Activated naive CD4-positive, alpha-beta T cell treated with anti-CD3 and anti-CD28 coated beads, Interleukin-2, amount 10 ng/mL, durations not matched to agents 7 days and 5 days (primary cell): Measurements from ENCODE around the gene FOXC2.

ENCODE experiments used
- CTCF ChIA-PET: fragments of 350-600 bp; sonication (Branson Sonifier 250); formaldehyde crosslinking; loops from one replicate; lab custom pipeline; 2021; ENCODE audit warnings: antibody characterized with exemption; lab: Charles Lee
- DNase-seq: peaks from one replicate; pipeline ENCODE4 v3.0.0-alpha.2; 2020
- H3K27ac Mint-ChIP-seq: one replicate; pipeline ENCODE4 v1.8.0; 2021; ENCODE audit warnings: mild to moderate bottlenecking, moderate library complexity, mixed read lengths
- H3K27me3 Mint-ChIP-seq: one replicate; pipeline ENCODE4 v1.8.0; 2021; ENCODE audit warnings: mild to moderate bottlenecking, mixed read lengths
- H3K36me3 Mint-ChIP-seq: one replicate; pipeline ENCODE4 v1.8.0; 2021; ENCODE audit warnings: mixed read lengths
- H3K4me1 Mint-ChIP-seq: one replicate; pipeline ENCODE4 v1.8.0; 2021; ENCODE audit warnings: mixed read lengths
- H3K4me3 Mint-ChIP-seq: one replicate; pipeline ENCODE4 v1.8.0; 2021; ENCODE audit warnings: mild to moderate bottlenecking, moderate library complexity, mixed read lengths
- H3K9me3 Mint-ChIP-seq: one replicate; pipeline ENCODE4 v1.8.0; 2021; ENCODE audit warnings: mixed read lengths

The FOXC2 gene

DNA sequence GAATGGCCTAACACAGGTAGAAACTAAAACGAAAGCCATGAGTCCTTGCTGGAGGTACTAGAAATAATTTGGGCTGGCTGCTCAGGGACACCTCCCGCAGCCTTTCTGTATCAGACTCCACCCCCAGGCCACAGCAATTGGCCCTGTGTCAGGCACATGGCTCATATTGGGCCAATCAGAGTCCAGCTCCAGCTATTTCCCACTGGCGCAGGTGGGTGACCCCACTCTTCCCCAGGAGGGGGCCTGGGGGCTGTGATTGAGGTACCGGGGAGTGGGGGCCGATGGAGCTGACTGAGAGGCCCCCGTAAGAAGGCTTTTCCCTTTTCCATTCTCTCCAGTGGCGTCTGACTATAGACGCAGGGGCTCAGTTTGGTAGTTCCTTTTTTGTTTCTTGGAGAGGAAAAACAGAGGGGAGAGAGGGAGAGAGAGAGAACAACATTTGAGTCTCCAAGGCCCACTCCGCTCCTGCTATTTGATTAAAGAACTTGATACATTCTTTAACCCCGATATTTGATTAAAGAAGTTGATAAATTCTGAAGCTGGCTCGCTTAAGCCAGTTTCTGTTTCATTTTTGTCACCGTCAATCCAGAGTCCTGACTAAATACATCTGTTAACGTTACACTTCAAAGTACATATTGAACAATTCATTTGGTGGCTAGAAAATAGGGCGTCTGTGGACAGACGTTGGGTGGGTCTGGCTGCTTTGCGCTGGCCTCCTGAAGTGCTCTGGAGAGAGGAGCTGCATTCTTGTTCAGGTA, 38.0 kb downstream of the FOXC2 start:
- H3K4me3 Mint-ChIP-seq = peak overlapping the region; percentile 62
- H3K27me3 Mint-ChIP-seq = peaks cover 19% of the 10 kb centered on the region
- peak overlapping the region; percentile 62 for H3K27ac Mint-ChIP-seq
- H3K4me1 Mint-ChIP-seq = peaks cover 10% of the 10 kb centered on the region
- CTCF ChIA-PET = interaction anchor here (1.0 to 1.2 kb wide), 2 partner anchors 458 to 473 kb away, joined by 3 to 4 read pairs; no protein-coding TSS in a partner anchor
- DNase-seq = peak; percentile 72
- H3K9me3 Mint-ChIP-seq = no peaks in the 10 kb centered on the region
- no peaks in the 10 kb centered on the region for H3K36me3 Mint-ChIP-seq

DNA sequence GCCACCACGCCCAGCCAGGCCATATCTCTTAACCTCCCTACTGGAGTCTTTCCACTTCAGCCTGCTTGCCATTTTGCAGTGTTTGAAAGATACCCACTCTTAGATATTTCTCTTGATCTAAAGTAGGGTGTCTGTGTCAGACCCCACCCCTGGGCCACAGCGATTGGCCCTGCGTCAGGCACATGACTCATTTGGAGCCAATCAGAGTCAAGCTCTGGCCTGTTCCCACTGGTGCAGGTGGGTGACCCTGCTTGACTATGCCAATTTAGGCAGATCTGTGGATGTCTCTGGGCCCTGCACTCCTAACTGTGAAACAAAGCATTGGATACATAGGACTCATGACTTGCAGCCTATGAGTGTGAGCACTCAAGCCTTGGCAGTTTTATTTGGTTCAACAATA, 39.3 kb downstream of the FOXC2 start:
- CTCF ChIA-PET = interaction anchor here (1.0 kb wide), 1 partner anchor 471 kb away, joined by 3 read pairs; no protein-coding TSS in a partner anchor
- no peak for DNase-seq

DNA sequence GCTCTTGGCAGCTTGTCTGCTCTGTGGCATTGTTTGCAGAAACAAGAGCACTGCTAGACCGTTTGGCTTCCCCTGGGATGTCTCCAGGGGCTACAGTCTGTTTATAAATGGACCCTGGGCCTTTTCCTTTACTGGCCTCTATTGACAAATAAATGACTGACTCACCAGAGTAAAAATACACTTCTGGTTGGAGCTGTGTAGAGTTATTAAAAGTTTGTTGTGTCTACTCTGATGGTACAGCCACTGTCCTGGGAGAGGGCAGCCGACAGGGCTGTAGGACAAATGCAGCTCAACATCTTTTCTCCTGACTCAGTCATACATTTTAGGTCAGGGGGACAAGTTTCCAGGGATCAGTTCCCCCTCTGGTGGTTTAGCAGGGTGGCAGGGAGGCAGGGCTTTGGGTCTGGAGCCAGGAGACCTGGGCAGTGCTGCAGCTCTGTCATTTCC, 41.7 kb downstream of the FOXC2 start:
- Mint-ChIP-seq H3K27ac (no peak overlapping the region), H3K4me3 (no peak overlapping the region), H3K27me3 (peaks cover 12% of the 10 kb centered on the region), H3K9me3 (no peaks in the 10 kb centered on the region), H3K4me1 (peaks cover 10% of the 10 kb centered on the region), H3K36me3 (no peaks in the 10 kb centered on the region)
- CTCF ChIA-PET = no interaction called here
- DNase-seq = no peak

More for the DNA sequence above, 39.3 kb downstream of the FOXC2 start:
- Mint-ChIP-seq H3K4me3 (peak overlapping the region; percentile 13), H3K27ac (no peak overlapping the region), H3K36me3 (no peaks in the 10 kb centered on the region), H3K4me1 (peaks cover 10% of the 10 kb centered on the region), H3K27me3 (peaks cover 19% of the 10 kb centered on the region), H3K9me3 (no peaks in the 10 kb centered on the region)

DNA sequence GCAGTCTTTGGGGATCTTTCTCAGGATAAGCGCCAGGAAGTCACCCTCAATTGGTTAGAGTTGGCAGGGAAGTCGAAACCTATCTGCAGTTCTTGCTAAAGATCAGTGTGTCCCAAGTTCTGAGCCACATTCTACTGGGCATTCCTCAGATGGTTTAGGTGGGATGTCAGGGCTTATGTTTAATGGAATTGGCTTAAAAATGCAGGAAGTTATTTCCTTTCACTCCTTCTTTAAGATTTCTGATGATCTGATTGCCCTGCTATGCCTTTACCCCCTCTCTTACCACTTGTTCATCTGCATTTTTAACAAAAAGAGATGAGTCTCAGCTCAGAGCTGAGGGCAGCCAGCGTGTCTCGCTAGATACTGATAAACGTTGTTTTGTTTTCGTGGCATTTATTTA, 42.5 kb downstream of the FOXC2 start:
- no peaks in the 10 kb centered on the region for H3K36me3 Mint-ChIP-seq
- H3K9me3 Mint-ChIP-seq = no peaks in the 10 kb centered on the region
- H3K4me1 Mint-ChIP-seq = peaks cover 9% of the 10 kb centered on the region
- H3K27ac Mint-ChIP-seq = no peak overlapping the region
- DNase-seq = no peak
- peaks cover 8% of the 10 kb centered on the region for H3K27me3 Mint-ChIP-seq
- CTCF ChIA-PET = no interaction called here
- H3K4me3 Mint-ChIP-seq = no peak overlapping the region

DNA sequence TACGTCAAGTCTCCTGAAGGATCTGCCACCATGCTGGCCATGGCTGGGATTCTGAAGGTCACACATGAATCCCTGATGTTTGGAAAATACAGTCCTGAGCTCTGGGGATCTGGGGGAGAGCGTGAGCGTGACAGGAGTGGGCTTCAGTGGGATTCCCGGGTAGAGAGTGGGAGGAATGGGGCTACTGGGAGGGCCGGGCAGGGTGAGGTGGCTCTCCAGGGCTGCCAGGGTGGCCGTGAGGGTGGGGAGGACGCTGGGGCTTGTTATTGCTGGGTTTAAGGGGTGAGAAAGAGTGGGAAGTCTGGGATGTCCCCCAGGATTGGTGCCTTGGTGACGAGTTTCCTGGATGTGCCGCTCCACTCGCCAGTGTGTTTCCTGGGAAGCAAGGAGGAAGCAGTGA, 43.0 kb downstream of the FOXC2 start:
- H3K27ac Mint-ChIP-seq = no peak overlapping the region
- peaks cover 5% of the 10 kb centered on the region for H3K4me1 Mint-ChIP-seq
- no peak for DNase-seq
- H3K27me3 Mint-ChIP-seq = peaks cover 8% of the 10 kb centered on the region
- no peaks in the 10 kb centered on the region for H3K9me3 Mint-ChIP-seq
- no peaks in the 10 kb centered on the region for H3K36me3 Mint-ChIP-seq
- CTCF ChIA-PET = no interaction called here
- no peak overlapping the region for H3K4me3 Mint-ChIP-seq

DNA sequence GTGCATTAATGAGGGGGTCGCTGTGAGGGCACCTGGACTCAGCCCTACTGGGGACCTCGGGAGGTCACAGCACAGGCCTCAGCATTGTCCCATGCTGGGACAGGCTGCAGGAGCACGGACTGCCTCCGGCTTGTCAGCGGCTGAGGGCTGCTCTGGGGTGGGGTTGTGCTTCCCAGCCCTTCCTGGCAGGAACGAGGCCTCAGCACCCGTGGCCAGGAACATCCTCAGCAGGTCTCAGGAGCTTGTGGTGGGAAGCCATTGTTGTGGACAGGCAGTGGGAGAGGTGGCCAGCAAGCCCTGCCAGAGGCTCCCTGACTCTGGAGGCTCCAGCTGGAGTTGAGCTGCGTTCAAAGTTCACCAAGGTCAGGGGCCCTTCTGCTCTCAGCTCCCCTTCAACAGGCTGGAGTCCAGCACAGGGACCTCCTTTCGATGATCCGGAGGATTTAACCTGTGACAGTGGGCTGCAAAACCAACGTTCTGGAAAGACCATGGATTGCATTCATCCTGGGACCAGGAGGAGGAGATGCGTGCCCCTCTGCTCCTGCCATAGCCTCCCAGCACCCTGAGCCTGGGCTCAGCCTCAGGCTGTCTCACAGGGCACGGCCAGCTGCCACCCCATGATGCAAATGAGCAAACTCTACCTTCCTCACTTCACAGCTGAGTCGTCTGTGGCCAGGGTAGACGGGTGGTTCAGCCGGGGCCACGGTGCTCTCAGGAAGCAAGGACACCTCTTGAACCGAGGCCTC, 44.3 kb downstream of the FOXC2 start:
- no peak for DNase-seq
- Mint-ChIP-seq H3K4me3 (no peak overlapping the region), H3K4me1 (no peaks in the 10 kb centered on the region), H3K27me3 (peaks cover 8% of the 10 kb centered on the region), H3K27ac (no peak overlapping the region), H3K36me3 (no peaks in the 10 kb centered on the region), H3K9me3 (no peaks in the 10 kb centered on the region)
- CTCF ChIA-PET = no interaction called here

DNA sequence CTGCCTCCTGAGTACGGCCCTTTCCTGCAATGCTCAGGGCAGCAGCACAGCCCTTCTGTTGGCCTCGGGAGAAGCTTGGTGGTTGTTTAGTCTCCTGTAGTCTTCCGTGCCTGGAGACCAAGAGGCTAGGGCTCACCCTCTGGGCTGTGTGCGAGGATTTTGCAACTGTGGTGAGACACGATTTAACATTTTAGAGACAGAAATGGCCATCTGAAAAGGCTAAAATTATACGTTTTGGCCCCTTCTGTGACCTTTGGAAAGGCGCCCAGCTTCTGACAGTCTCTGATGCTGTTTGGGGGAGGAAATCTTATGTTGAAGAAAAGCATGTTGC, 44.9 kb downstream of the FOXC2 start:
- no peak overlapping the region for H3K27ac Mint-ChIP-seq
- peaks cover 8% of the 10 kb centered on the region for H3K27me3 Mint-ChIP-seq
- CTCF ChIA-PET = no interaction called here
- H3K4me3 Mint-ChIP-seq = no peak overlapping the region
- no peaks in the 10 kb centered on the region for H3K36me3 Mint-ChIP-seq
- no peaks in the 10 kb centered on the region for H3K4me1 Mint-ChIP-seq
- no peaks in the 10 kb centered on the region for H3K9me3 Mint-ChIP-seq
- DNase-seq = no peak

DNA sequence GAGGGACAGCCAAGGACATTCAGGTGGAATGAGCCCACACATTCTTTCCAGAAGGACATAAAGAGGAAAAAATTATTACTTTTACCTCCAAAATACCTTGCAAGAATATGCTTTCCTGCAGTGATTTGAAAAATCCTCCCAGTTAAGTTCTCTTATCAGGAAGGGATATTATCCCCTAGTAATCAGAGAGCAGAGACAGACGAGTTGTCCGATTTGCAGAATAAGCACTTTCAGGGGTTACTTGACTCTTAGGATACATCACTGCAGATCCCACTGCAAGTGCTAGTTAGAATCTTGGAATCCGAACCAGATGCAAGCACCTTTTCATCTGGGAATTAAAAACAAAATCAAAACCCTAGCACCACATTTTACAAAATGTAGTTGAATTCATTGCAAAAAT, 45.3 kb downstream of the FOXC2 start:
- Mint-ChIP-seq H3K27me3 (peaks cover 8% of the 10 kb centered on the region), H3K36me3 (no peaks in the 10 kb centered on the region), H3K27ac (no peak overlapping the region), H3K4me1 (no peaks in the 10 kb centered on the region), H3K9me3 (no peaks in the 10 kb centered on the region), H3K4me3 (no peak overlapping the region)
- CTCF ChIA-PET = interaction anchor here (0.6 kb wide), 1 partner anchor 49 kb away, joined by 3 read pairs; no protein-coding TSS in a partner anchor
- DNase-seq = no peak

DNA sequence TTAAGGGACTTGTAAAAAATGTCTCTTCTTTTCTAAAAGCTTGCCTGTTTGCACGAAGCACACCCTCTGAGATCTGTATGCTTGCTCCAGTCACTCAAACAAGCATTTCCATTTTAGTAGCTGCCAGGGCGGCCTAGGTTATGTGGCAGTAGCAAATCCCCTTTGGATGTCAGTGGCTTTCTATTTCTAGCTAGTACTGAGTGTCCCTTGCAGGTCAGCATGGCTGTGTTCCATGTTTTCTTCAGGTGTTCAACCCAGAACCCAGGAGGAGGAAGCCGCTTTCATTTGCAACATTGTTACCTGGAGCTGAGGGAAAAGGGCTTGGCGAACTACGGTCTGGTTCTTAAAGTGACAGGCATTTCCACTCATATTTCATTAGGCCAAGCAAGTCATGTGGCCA, 48.1 kb downstream of the FOXC2 start:
- no peak overlapping the region for H3K4me3 Mint-ChIP-seq
- no peaks in the 10 kb centered on the region for H3K9me3 Mint-ChIP-seq
- peaks cover 5% of the 10 kb centered on the region for H3K27me3 Mint-ChIP-seq
- no peaks in the 10 kb centered on the region for H3K4me1 Mint-ChIP-seq
- CTCF ChIA-PET = no interaction called here
- DNase-seq = no peak
- no peaks in the 10 kb centered on the region for H3K36me3 Mint-ChIP-seq
- no peak overlapping the region for H3K27ac Mint-ChIP-seq

DNA sequence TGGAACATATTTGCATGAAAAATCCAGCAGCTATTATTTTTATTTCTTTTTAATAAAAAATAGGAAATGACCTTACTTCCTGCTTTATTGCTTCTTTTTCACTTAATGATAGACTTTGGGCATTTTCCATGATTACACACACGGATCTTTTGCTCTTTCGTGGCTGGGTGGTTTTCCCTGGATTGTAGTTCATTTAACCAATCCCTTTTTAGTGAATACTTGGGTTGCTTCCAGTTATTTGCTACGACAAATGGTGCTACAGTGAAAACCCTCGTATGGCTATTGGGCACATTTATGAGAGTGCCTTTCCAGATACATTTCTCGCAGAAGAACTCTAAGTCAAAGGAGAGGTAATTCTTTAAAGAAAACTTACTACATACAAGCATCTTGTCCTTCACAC, 50.3 kb downstream of the FOXC2 start:
- H3K4me1 Mint-ChIP-seq = no peaks in the 10 kb centered on the region
- peaks cover 3% of the 10 kb centered on the region for H3K27me3 Mint-ChIP-seq
- no peaks in the 10 kb centered on the region for H3K9me3 Mint-ChIP-seq
- DNase-seq = no peak
- no peak overlapping the region for H3K27ac Mint-ChIP-seq
- CTCF ChIA-PET = no interaction called here
- no peaks in the 10 kb centered on the region for H3K36me3 Mint-ChIP-seq
- no peak overlapping the region for H3K4me3 Mint-ChIP-seq

DNA sequence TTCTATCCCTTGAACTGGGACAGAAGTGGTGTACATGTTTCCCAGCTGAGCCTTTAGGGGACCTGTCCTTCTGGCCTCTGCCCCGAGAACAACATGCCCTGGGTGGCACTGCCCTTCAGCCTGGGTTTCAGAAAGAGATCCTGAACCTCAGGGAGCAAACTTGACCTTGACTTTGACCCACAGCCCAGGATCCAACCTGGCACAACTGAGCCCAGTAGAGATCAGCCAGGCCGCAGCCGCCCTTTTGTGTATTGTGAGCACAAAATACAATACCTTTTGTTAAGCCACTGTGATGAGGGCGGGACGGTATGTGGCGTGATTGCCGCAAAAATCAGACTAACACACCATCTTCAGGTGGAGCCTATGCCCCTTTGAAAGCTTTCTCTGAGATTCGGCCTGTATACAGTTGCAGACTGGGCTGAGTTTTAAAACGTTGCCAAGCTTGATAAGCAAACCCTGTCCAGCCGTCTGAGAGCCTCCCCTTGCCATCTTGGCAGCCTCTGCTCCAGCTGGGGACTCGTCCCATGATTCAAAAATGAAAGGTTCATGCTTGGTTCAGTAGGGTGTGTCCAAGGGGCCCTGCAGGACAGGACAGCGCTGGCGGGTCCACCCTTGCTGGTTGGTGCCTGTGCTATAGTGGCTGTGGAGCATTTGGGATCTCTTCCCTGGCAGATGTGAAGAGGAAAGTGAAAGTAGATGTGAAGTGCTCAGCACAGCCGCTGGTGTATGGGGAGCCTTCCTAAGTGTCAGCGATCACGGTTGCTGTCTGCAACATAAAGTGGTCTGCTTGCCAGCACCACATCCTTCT, 52.0 kb downstream of the FOXC2 start:
- no peaks in the 10 kb centered on the region for H3K4me1 Mint-ChIP-seq
- H3K27me3 Mint-ChIP-seq = peaks cover 3% of the 10 kb centered on the region
- no peaks in the 10 kb centered on the region for H3K36me3 Mint-ChIP-seq
- no peak overlapping the region for H3K4me3 Mint-ChIP-seq
- no peak overlapping the region for H3K27ac Mint-ChIP-seq
- CTCF ChIA-PET = no interaction called here
- DNase-seq = no peak
- H3K9me3 Mint-ChIP-seq = no peaks in the 10 kb centered on the region
